GM23338 (cell line): ENCODE results near the gene NUDT12. TPM values are rescaled to one million over a fixed set of nuclear protein-coding genes. Genes with fewer than 3 reads are reported as not detected.

ENCODE experiments used
- ATAC-seq: fragments of 200-7000 bp; cut with Tn5 transposase; 3 replicates; pipeline ENCODE4 v1.9.1; 2020
- DNase-seq: peaks from one replicate; pipeline ENCODE4 v3.0.0-alpha.2; 2015; ENCODE audit warnings: low spot score
- H2AFZ ChIP-seq: fragments of 200-600 bp; sonication (generic); 2 replicates; pipeline ENCODE4 v1.8.0; 2016; ENCODE audit warnings: antibody characterized with exemption, mild to moderate bottlenecking, moderate library complexity
- H3F3A ChIP-seq: fragments of 200-600 bp; sonication (generic); replicated peaks from 2 replicates; pipeline ENCODE4 v1.8.0; 2017; ENCODE audit warnings: antibody characterized with exemption, mixed run types, low read depth
- H3K27ac ChIP-seq: fragments of 200-600 bp; sonication (generic); 2 replicates; pipeline ENCODE4 v1.6.1; 2016; ENCODE audit warnings: low read depth
- H3K27me3 ChIP-seq: fragments of 200-600 bp; sonication (generic); 2 replicates; pipeline ENCODE4 v1.8.0; 2016; ENCODE audit warnings: mild to moderate bottlenecking, mixed run types, moderate library complexity; ENCODE audit not compliant: insufficient read depth
- H3K36me3 ChIP-seq: fragments of 200-600 bp; sonication (generic); 2 replicates; pipeline ENCODE4 v1.8.0; 2016; ENCODE audit warnings: mild to moderate bottlenecking; ENCODE audit not compliant: insufficient read depth
- H3K4me1 ChIP-seq: fragments of 200-600 bp; sonication (generic); 2 replicates; pipeline ENCODE4 v1.8.0; 2016; ENCODE audit warnings: mild to moderate bottlenecking, moderate library complexity; ENCODE audit not compliant: insufficient read depth
- H3K4me2 ChIP-seq: fragments of 200-600 bp; sonication (generic); 2 replicates; pipeline ENCODE4 v1.7.1; 2017; ENCODE audit warnings: mixed run types
- H3K4me3 ChIP-seq: fragments of 200-600 bp; sonication (generic); 2 replicates; pipeline ENCODE4 v1.6.1; 2016; ENCODE audit warnings: mixed run types
- H3K79me2 ChIP-seq: fragments of 200-600 bp; sonication (generic); replicated peaks from 2 replicates; pipeline ENCODE4 v1.8.0; 2017; ENCODE audit warnings: mild to moderate bottlenecking; ENCODE audit not compliant: insufficient read depth
- H3K9me2 ChIP-seq: fragments of 200-600 bp; sonication (generic); 2 replicates; pipeline ENCODE4 v1.8.0; 2017; ENCODE audit not compliant: insufficient read depth
- H4K20me1 ChIP-seq: fragments of 200-600 bp; sonication (generic); replicated peaks from 2 replicates; pipeline ENCODE4 v1.8.0; 2017; ENCODE audit warnings: mild to moderate bottlenecking; ENCODE audit not compliant: insufficient read depth
- H3K27ac Mint-ChIP-seq: 2 replicates; pipeline ENCODE4 v1.8.0; 2020; ENCODE audit warnings: inconsistent platforms, mild to moderate bottlenecking, moderate library complexity, mixed read lengths
- H3K27me3 Mint-ChIP-seq: 3 replicates; pipeline ENCODE4 v1.8.0; 2022; ENCODE audit warnings: low read depth, mild to moderate bottlenecking, moderate library complexity, mixed read lengths, inconsistent platforms; ENCODE audit not compliant: insufficient read depth, poor library complexity
- H3K36me3 Mint-ChIP-seq: 3 replicates; pipeline ENCODE4 v1.8.0; 2021; ENCODE audit warnings: low read depth, mild to moderate bottlenecking, inconsistent platforms, moderate library complexity, mixed read lengths
- H3K4me1 Mint-ChIP-seq: 3 replicates; pipeline ENCODE4 v1.8.0; 2020; ENCODE audit warnings: mild to moderate bottlenecking, inconsistent platforms, mixed read lengths
- H3K4me3 Mint-ChIP-seq: 3 replicates; pipeline ENCODE4 v1.8.0; 2021; ENCODE audit warnings: moderate library complexity, mild to moderate bottlenecking, inconsistent platforms, mixed read lengths
- H3K9me3 Mint-ChIP-seq: 3 replicates; pipeline ENCODE4 v1.8.0; 2020; ENCODE audit warnings: moderate library complexity, mild to moderate bottlenecking, inconsistent platforms, mixed read lengths
- CREB1 ChIP-seq: fragments of 250-450 bp; sonication (Bioruptor Pico); IDR thresholded peaks from 2 replicates; pipeline ENCODE4 v1.5.0; 2020; ENCODE audit warnings: low read depth, mild to moderate bottlenecking, moderate library complexity
- CTCF ChIP-seq, 2 experiments: fragments of 200-600 bp in 1 of 2; sonication (generic) in 1 of 2; conservative IDR thresholded peaks; 2 replicates each; pipeline versions ENCODE4 v1.5.1 to v1.6.1; 2016 to 2017; ENCODE audit warnings: antibody characterized with exemption in 2 of 2, low read depth in 2 of 2, mild to moderate bottlenecking in 2 of 2, moderate library complexity in 1 of 2
- ETS1 ChIP-seq: IDR thresholded peaks from 2 replicates; pipeline ENCODE4 v1.6.1; 2016; ENCODE audit warnings: antibody characterized with exemption
- EZH2phosphoT487 ChIP-seq: fragments of 200-600 bp; sonication (generic); IDR thresholded peaks from one replicate; pipeline ENCODE4 v1.8.1; 2018; ENCODE audit warnings: antibody characterized with exemption; ENCODE audit not compliant: unreplicated experiment
- JUNB ChIP-seq: IDR thresholded peaks from one replicate; pipeline ENCODE4 v1.6.1; 2016; ENCODE audit warnings: antibody characterized with exemption; ENCODE audit not compliant: unreplicated experiment
- POLR2AphosphoS5 ChIP-seq: IDR thresholded peaks from 2 replicates; pipeline ENCODE4 v1.6.1; 2016; ENCODE audit warnings: antibody characterized with exemption, low read depth
- REST ChIP-seq: IDR thresholded peaks from one replicate; pipeline ENCODE4 v1.6.1; 2018; ENCODE audit warnings: antibody characterized with exemption; ENCODE audit not compliant: unreplicated experiment
- STAT1 ChIP-seq: IDR thresholded peaks from one replicate; pipeline ENCODE4 v1.6.1; 2016; ENCODE audit warnings: antibody characterized with exemption; ENCODE audit not compliant: unreplicated experiment
- ZNF462 ChIP-seq: fragments of 250-450 bp; sonication (Bioruptor Pico); IDR thresholded peaks from 2 replicates; pipeline ENCODE4 v1.5.0; 2020; ENCODE audit warnings: mild to moderate bottlenecking, moderate library complexity
- polyA plus RNA-seq: library from polyadenylated mRNA; unstranded; fragments of >200 nt; fragmentation: Nextera tagmentation; extraction: Ambion mirVana; gene quantifications from 2 replicates; pipeline ENCODE4 v1.2.1, GENCODE V29; 2016
- total RNA-seq: library from RNA; depleted of rRNA; stranded (reverse); fragments of >200 nt; shearing (Covaris generic); gene quantifications from 2 replicates; pipeline ENCODE4 v1.2.3, GENCODE V29; 2014

The NUDT12 gene
- total and polyA plus RNA-seq, 2 experiments from 2014 or later: 11.5 to 12.8 TPM

- peak; percentile 77 for DNase-seq
- Histone ChIP-seq H3K9me2 (no peaks in the 10 kb centered on the region), H3K4me1 (peaks cover under 1% of the 10 kb centered on the region; the same call in 1 of the 2 replicates), H3K36me3 (no peaks in the 10 kb centered on the region), H4K20me1 (no peaks in the 10 kb centered on the region), H3K27me3 (no peaks in the 10 kb centered on the region), H3K79me2 (no peaks in the 10 kb centered on the region), H2AFZ (no peak overlapping the region), H3K27ac (no peak overlapping the region), H3K4me2 (no peak overlapping the region), H3K4me3 (no peak overlapping the region), H3F3A (no peaks in the 10 kb centered on the region)
- ATAC-seq: peak; percentile 69
- no peak overlapping the region for H3K27ac Mint-ChIP-seq
- H3K36me3 Mint-ChIP-seq: no peaks in the 10 kb centered on the region
- H3K9me3 Mint-ChIP-seq: no peaks in the 10 kb centered on the region
- H3K4me3 Mint-ChIP-seq: no peak overlapping the region
- H3K4me1 Mint-ChIP-seq: no peaks in the 10 kb centered on the region; the same call in 2 of the 3 replicates
- TF ChIP-seq REST (no peak), STAT1 (no peak), ZNF462 (CRISPR knock-in tag) (no peak), CTCF (conservative IDR thresholded peaks at IDR 0.05; ENCODE audit: low read depth in 2 of 2) (peak; percentile 69 to 81), JUNB (no peak), EZH2phosphoT487 (no peak), ETS1 (no peak), CREB1 (CRISPR knock-in tag) (no peak), POLR2AphosphoS5 (no peak)
- peaks cover 1% of the 10 kb centered on the region for H3K27me3 Mint-ChIP-seq
These were observed 43.0 kb downstream of the NUDT12 start for GRCh38 chr5:103519550-103519949.
